Endodermal cell (in vitro differentiated cells): ENCODE data around the gene C1orf21. TPM values are rescaled to one million over a fixed set of nuclear protein-coding genes. Genes with fewer than 3 reads are reported as not detected.

Source experiments
- DNase-seq: peaks from one replicate; pipeline ENCODE4 v3.0.0-alpha.2; 2017
- H3K27ac ChIP-seq: 2 replicates; pipeline ENCODE4 v1.5.1; 2013; ENCODE audit warnings: mild to moderate bottlenecking, low read depth, low read length, moderate library complexity
- H3K27me3 ChIP-seq: 2 replicates; pipeline ENCODE4 v1.6.1; 2013; ENCODE audit warnings: mild to moderate bottlenecking, low read length, moderate library complexity; ENCODE audit not compliant: insufficient read depth, control insufficient read depth, poor library complexity, severe bottlenecking
- H3K36me3 ChIP-seq: 2 replicates; pipeline ENCODE4 v1.7.0; 2013; ENCODE audit warnings: mild to moderate bottlenecking, low read length, moderate library complexity; ENCODE audit not compliant: control insufficient read depth, insufficient read depth
- H3K4me1 ChIP-seq: one replicate; pipeline ENCODE4 v1.7.0; 2013; ENCODE audit warnings: low read length; ENCODE audit not compliant: control insufficient read depth, insufficient read depth
- H3K4me3 ChIP-seq: 2 replicates; pipeline ENCODE4 v1.5.1; 2013; ENCODE audit warnings: mild to moderate bottlenecking, low read length, moderate library complexity
- H3K9ac ChIP-seq: 2 replicates; pipeline ENCODE4 v1.6.1; 2013; ENCODE audit warnings: mild to moderate bottlenecking, low read length, moderate library complexity; ENCODE audit not compliant: poor library complexity, severe bottlenecking; ENCODE audit errors: extremely low read depth
- H3K9me3 ChIP-seq: 2 replicates; pipeline ENCODE4 v1.6.1; 2013; ENCODE audit warnings: mild to moderate bottlenecking, low read length, moderate library complexity; ENCODE audit not compliant: control insufficient read depth
- H3K27ac Mint-ChIP-seq: 2 replicates; pipeline ENCODE4 v1.8.0; 2020; ENCODE audit warnings: mixed read lengths
- H3K27me3 Mint-ChIP-seq: 2 replicates; pipeline ENCODE4 v1.8.0; 2021; ENCODE audit warnings: mild to moderate bottlenecking, mixed read lengths; ENCODE audit not compliant: insufficient read depth
- H3K36me3 Mint-ChIP-seq: 2 replicates; pipeline ENCODE4 v1.8.0; 2020; ENCODE audit warnings: low read depth, mixed read lengths
- H3K4me1 Mint-ChIP-seq: 2 replicates; pipeline ENCODE4 v1.8.0; 2020; ENCODE audit warnings: mixed read lengths
- H3K4me3 Mint-ChIP-seq: 2 replicates; pipeline ENCODE4 v1.8.0; 2020; ENCODE audit warnings: mild to moderate bottlenecking, moderate library complexity, mixed read lengths
- H3K9me3 Mint-ChIP-seq: 2 replicates; pipeline ENCODE4 v1.8.0; 2020; ENCODE audit warnings: mild to moderate bottlenecking, mixed read lengths
- CTCF ChIP-seq: fragments of 200-600 bp; sonication (generic); conservative IDR thresholded peaks from 2 replicates; pipeline ENCODE4 v1.5.0; 2021; ENCODE audit warnings: antibody characterized with exemption, mild to moderate bottlenecking
- WGBS, 2 experiments: methylation state at CpG; one replicate each; pipeline versions ENCODE4 v1.1.5 to v1.1.7; 2013; ENCODE audit warnings: missing lambda C conversion rate in 2 of 2, mixed read lengths in 1 of 2; ENCODE audit not compliant: insufficient coverage in 1 of 2, insufficient read length in 1 of 2; 5-methylcytosine and 5-hydroxymethylcytosine counted together
- total RNA-seq, 2 donors: library from RNA; stranded (reverse); fragmentation: NEBNext Ultra II Directional in 1 of 2; extraction: Animal tissue kit (Norgen Biotek cat#: 25700) in 1 of 2; gene quantifications; 2 replicates in 1 of 2; 3 replicates in 1 of 2; pipeline ENCODE4 v1.2.1, GENCODE V29; 2021

C1orf21 gene
- total RNA-seq, 2 donors from 2014 or later, result 9.1 to 10.2 TPM

GRCh38 chr1:184424945-184425344 lies 38.1 kb downstream of the C1orf21 start:
- H3K36me3 ChIP-seq, result peaks cover 3% of the 10 kb centered on the region
- H3K27ac Mint-ChIP-seq, result no peak overlapping the region
- TF ChIP-seq CTCF, result no peak
- peaks cover 19% of the 10 kb centered on the region for H3K4me1 Mint-ChIP-seq
- no peaks in the 10 kb centered on the region for H3K27me3 ChIP-seq
- H3K4me1 ChIP-seq, result peaks cover 6% of the 10 kb centered on the region
- no peaks in the 10 kb centered on the region for H3K9me3 ChIP-seq
- no peak overlapping the region for H3K4me3 ChIP-seq
- peaks cover 25% of the 10 kb centered on the region for H3K27me3 Mint-ChIP-seq
- H3K9me3 Mint-ChIP-seq, result no peaks in the 10 kb centered on the region
- H3K27ac ChIP-seq, result no peak overlapping the region
- H3K4me3 Mint-ChIP-seq, result no peak overlapping the region
- no peak overlapping the region for H3K9ac ChIP-seq
- no peaks in the 10 kb centered on the region for H3K36me3 Mint-ChIP-seq
- no peak for DNase-seq
- WGBS, 2 experiments, result 94% methylated on average over 2 of the region's 2 CpGs; no CpG with 5 or more reads in 1 of the 2 experiments

GRCh38 chr1:184425449-184426277 lies 38.8 kb downstream of the C1orf21 start:
- H3K27me3 Mint-ChIP-seq, result peaks cover 25% of the 10 kb centered on the region
- DNase-seq, result no peak
- H3K36me3 Mint-ChIP-seq, result no peaks in the 10 kb centered on the region
- WGBS, 2 experiments, result 92 to 96% methylated on average over 5 to 7 of the region's 7 CpGs
- TF ChIP-seq CTCF, result no peak
- no peak overlapping the region for H3K27ac Mint-ChIP-seq
- H3K9me3 Mint-ChIP-seq, result peaks cover under 1% of the 10 kb centered on the region
- H3K4me3 ChIP-seq, result no peak overlapping the region
- peaks cover 6% of the 10 kb centered on the region for H3K4me1 ChIP-seq
- H3K4me1 Mint-ChIP-seq, result peaks cover 19% of the 10 kb centered on the region
- H3K9ac ChIP-seq, result no peak overlapping the region
- H3K4me3 Mint-ChIP-seq, result no peak overlapping the region
- H3K27me3 ChIP-seq, result no peaks in the 10 kb centered on the region
- H3K36me3 ChIP-seq, result peaks cover 3% of the 10 kb centered on the region
- no peak overlapping the region for H3K27ac ChIP-seq
- no peaks in the 10 kb centered on the region for H3K9me3 ChIP-seq

- no peak overlapping the region for H3K4me3 Mint-ChIP-seq
Observed at GRCh38 chr1:184426278-184426674, 39.4 kb downstream of the C1orf21 start.

More at GRCh38 chr1:184426278-184426674, 39.4 kb downstream of the C1orf21 start:
- H3K27ac ChIP-seq, result no peak overlapping the region
- WGBS, 2 experiments, result 79% methylated on average over 5 to 7 of the region's 7 CpGs
- no peaks in the 10 kb centered on the region for H3K36me3 Mint-ChIP-seq
- no peak for DNase-seq
- no peaks in the 10 kb centered on the region for H3K27me3 ChIP-seq
- no peak overlapping the region for H3K27ac Mint-ChIP-seq
- no peak overlapping the region for H3K4me3 ChIP-seq
- H3K4me1 ChIP-seq, result peaks cover 6% of the 10 kb centered on the region
- peaks cover 7% of the 10 kb centered on the region for H3K9me3 Mint-ChIP-seq
- H3K9me3 ChIP-seq, result peaks cover 4% of the 10 kb centered on the region
- H3K36me3 ChIP-seq, result peaks cover 3% of the 10 kb centered on the region
- H3K4me1 Mint-ChIP-seq, result peaks cover 19% of the 10 kb centered on the region
- peaks cover 25% of the 10 kb centered on the region for H3K27me3 Mint-ChIP-seq
- no peak overlapping the region for H3K9ac ChIP-seq
- TF ChIP-seq CTCF, result no peak
